Measurements from ENCODE around the gene NDRG4.

DNA sequence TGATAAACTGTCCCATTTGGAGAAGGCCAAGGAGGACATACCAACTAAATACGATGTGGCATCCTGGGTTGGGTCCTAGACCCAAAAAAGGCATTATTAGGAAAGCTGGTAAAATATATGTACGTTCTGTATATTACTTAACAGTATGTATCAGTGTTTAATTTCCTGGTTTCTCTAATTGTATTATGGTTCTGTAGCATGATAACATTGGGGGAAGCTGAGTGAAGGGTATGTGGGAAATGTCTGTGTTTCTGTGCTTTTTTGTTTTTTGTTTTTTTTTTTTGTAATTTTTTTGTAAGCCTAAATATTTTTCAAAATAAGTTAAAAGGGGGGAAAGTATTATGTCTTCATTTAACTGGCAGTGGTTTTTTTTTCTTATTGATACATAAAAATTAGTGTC lies 21.5 kb upstream of the NDRG4 start:
- TF ChIP-seq, protein P1, sequence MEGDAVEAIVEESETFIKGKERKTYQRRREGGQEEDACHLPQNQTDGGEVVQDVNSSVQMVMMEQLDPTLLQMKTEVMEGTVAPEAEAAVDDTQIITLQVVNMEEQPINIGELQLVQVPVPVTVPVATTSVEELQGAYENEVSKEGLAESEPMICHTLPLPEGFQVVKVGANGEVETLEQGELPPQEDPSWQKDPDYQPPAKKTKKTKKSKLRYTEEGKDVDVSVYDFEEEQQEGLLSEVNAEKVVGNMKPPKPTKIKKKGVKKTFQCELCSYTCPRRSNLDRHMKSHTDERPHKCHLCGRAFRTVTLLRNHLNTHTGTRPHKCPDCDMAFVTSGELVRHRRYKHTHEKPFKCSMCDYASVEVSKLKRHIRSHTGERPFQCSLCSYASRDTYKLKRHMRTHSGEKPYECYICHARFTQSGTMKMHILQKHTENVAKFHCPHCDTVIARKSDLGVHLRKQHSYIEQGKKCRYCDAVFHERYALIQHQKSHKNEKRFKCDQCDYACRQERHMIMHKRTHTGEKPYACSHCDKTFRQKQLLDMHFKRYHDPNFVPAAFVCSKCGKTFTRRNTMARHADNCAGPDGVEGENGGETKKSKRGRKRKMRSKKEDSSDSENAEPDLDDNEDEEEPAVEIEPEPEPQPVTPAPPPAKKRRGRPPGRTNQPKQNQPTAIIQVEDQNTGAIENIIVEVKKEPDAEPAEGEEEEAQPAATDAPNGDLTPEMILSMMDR (IDR thresholded peaks at IDR 0.05; ENCODE audit: poor library complexity) = no peak
- TF ChIP-seq EZH2phosphoT487 (IDR thresholded peaks at IDR 0.05; ENCODE audit: low read depth, severe bottlenecking, unreplicated experiment) = no peak
- TF ChIP-seq EZH2 (IDR thresholded peaks at IDR 0.05; ENCODE audit: borderline replicate concordance) = no peak

All from hepatocyte (in vitro differentiated cells).